IgD-negative memory B cell (primary cell): ENCODE data around the gene PLP2. TPM values are rescaled to one million over a fixed set of nuclear protein-coding genes. Genes with fewer than 3 reads are reported as not detected.

ENCODE experiments used
- H3K27ac Mint-ChIP-seq, 3 donors: one replicate each; pipeline ENCODE4 v1.8.0; 2020 to 2022; ENCODE audit warnings: mild to moderate bottlenecking in 3 of 3, mixed read lengths in 3 of 3, moderate library complexity in 1 of 3
- H3K27me3 Mint-ChIP-seq: one replicate; pipeline ENCODE4 v1.8.0; 2021; ENCODE audit warnings: mixed read lengths
- H3K36me3 Mint-ChIP-seq: one replicate; pipeline ENCODE4 v1.8.0; 2020; ENCODE audit warnings: mild to moderate bottlenecking, mixed read lengths
- H3K4me1 Mint-ChIP-seq, 3 donors: one replicate each; pipeline ENCODE4 v1.8.0; 2020 to 2022; ENCODE audit warnings: mixed read lengths in 3 of 3, mild to moderate bottlenecking in 1 of 3
- H3K4me3 Mint-ChIP-seq, 4 donors: one replicate each; pipeline ENCODE4 v1.8.0; 2020 to 2022; ENCODE audit warnings: mild to moderate bottlenecking in 4 of 4, mixed read lengths in 4 of 4, moderate library complexity in 3 of 4
- H3K9me3 Mint-ChIP-seq, 3 donors: one replicate each; pipeline ENCODE4 v1.8.0; 2020 to 2021; ENCODE audit warnings: mixed read lengths in 3 of 3, mild to moderate bottlenecking in 1 of 3
- polyA plus RNA-seq: library from polyadenylated mRNA; unstranded; fragments of 300-500 nt; fragmentation: Illumina TruSeq; gene quantifications from one replicate; pipeline ENCODE4 v1.2.3, GENCODE V29; 2021

Gene PLP2
- polyA plus RNA-seq, 1 donor from 2014 or later, result 292 TPM

DNA sequence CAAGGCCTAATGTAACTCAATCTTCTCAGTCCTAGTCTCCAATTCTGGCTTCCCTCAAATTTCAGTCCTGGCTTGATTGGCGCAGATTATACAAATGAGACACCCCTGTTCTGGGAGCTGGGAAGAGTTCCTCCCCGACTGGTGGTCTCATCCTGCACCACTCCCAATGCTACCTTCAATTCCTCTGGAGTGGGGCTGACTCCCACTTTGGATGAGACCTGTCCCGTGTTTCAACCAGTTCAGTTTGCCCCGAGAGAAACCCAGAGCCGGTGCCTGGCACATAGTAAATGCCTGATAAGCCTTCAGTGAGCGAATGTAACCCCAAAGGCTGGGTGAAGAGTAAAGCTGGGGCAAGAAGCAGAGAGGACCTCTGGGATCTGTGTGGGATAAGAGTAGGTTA lies 32.3 kb downstream of the PLP2 start:
- no peak overlapping the region for H3K4me3 Mint-ChIP-seq
- no peaks in the 10 kb centered on the region for H3K36me3 Mint-ChIP-seq
- peaks cover 0 to 2% (median 0%) of the 10 kb centered on the region in 3 donors for H3K4me1 Mint-ChIP-seq
- no peaks in the 10 kb centered on the region for H3K27me3 Mint-ChIP-seq
- H3K9me3 Mint-ChIP-seq, result no peaks in the 10 kb centered on the region
- H3K27ac Mint-ChIP-seq, result no peak overlapping the region

DNA sequence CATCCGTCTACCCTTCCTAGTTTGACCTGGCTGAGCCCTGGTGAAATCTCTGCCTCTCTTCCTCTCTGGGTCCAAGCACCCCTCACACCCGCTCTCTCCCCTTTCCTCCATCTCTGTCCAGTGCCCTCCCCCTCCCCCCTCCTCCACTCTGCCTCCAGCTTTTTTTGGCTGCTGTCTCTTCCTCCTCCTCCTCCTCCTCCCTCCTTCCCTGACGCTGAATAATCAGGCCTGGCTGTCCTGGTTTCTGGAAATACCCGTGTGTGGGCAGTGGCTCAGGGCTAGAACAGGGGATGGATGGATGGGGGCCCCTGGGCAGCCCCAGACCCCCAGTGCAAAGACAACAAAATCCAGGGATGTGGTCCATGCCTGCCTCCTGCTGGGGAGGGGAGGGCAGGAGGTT lies 33.0 kb downstream of the PLP2 start:
- H3K4me3 Mint-ChIP-seq, result no peak overlapping the region
- no peaks in the 10 kb centered on the region for H3K36me3 Mint-ChIP-seq
- H3K9me3 Mint-ChIP-seq, result no peaks in the 10 kb centered on the region
- no peaks in the 10 kb centered on the region for H3K27me3 Mint-ChIP-seq
- H3K27ac Mint-ChIP-seq, result no peak overlapping the region
- peaks cover 0 to 2% (median 0%) of the 10 kb centered on the region in 3 donors for H3K4me1 Mint-ChIP-seq

DNA sequence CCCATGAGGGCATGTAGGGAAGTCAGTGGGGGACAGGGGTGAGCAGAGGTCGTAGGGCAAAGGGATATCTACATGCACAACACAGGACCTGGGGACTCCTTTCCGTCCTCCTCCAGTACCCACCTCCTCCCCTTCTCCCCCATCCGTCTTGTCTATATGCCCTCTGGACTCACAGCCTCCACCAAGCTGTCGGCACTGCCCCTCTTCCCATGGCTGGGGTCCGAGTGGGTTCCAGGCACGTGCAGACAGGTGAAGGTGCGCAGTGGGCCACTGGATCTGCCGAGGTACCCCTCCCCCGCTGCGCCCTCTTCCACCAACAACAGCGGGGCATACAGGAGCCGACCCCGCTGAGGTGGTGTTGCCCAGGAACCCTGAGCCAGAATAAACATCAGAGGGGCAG lies 33.7 kb downstream of the PLP2 start:
- Mint-ChIP-seq H3K27ac (no peak overlapping the region), H3K4me1 (peaks cover 0 to 2% (median 0%) of the 10 kb centered on the region in 3 donors), H3K27me3 (no peaks in the 10 kb centered on the region), H3K9me3 (no peaks in the 10 kb centered on the region), H3K36me3 (no peaks in the 10 kb centered on the region), H3K4me3 (peak overlapping the region in 1 of 4 donors; percentile 73)

DNA sequence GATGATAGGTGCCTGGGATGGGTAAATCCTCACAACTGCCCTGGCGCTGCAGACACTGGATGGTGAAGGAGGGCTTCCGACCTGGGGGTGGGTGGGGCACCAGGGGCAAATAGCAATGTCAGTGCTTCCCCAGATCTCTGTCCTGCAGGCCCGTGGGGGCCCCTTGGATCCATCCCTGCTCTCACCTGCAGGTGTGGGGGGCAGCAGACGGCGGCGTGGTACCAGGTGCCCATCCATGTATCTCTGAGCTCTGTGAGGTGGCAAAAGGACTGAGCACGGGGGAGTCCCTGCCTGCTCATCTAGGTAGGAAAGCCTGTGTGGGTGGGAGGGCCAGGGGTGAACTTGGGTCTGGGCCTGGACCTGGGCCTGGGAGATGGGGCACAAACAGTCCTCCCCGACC lies 34.8 kb downstream of the PLP2 start:
- no peaks in the 10 kb centered on the region for H3K9me3 Mint-ChIP-seq
- no peaks in the 10 kb centered on the region for H3K36me3 Mint-ChIP-seq
- no peak overlapping the region for H3K4me3 Mint-ChIP-seq
- H3K27ac Mint-ChIP-seq, result no peak overlapping the region
- H3K27me3 Mint-ChIP-seq, result no peaks in the 10 kb centered on the region
- no peaks in the 10 kb centered on the region for H3K4me1 Mint-ChIP-seq

DNA sequence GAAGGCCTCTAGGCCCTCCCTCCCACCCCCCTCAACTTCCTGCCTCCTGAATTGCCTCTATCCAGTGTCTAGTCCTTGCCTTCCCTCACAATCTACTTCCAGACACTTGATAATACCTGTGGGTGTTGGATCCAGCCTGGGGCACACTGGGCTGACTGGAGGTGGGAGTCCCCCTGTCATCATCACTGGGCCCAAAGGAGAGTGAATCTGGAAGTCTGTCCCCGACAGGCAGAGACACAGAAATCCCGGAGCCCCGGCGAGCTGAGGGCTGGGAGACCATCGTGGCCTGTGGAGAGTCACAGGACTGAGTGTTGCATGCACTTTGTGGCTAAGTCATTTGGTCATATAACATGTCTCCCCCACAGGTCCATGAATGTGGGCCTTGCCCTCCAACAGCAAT lies 36.7 kb downstream of the PLP2 start:
- no peaks in the 10 kb centered on the region for H3K27me3 Mint-ChIP-seq
- no peak overlapping the region for H3K4me3 Mint-ChIP-seq
- H3K27ac Mint-ChIP-seq, result no peak overlapping the region
- H3K9me3 Mint-ChIP-seq, result no peaks in the 10 kb centered on the region
- no peaks in the 10 kb centered on the region for H3K36me3 Mint-ChIP-seq
- H3K4me1 Mint-ChIP-seq, result no peaks in the 10 kb centered on the region

DNA sequence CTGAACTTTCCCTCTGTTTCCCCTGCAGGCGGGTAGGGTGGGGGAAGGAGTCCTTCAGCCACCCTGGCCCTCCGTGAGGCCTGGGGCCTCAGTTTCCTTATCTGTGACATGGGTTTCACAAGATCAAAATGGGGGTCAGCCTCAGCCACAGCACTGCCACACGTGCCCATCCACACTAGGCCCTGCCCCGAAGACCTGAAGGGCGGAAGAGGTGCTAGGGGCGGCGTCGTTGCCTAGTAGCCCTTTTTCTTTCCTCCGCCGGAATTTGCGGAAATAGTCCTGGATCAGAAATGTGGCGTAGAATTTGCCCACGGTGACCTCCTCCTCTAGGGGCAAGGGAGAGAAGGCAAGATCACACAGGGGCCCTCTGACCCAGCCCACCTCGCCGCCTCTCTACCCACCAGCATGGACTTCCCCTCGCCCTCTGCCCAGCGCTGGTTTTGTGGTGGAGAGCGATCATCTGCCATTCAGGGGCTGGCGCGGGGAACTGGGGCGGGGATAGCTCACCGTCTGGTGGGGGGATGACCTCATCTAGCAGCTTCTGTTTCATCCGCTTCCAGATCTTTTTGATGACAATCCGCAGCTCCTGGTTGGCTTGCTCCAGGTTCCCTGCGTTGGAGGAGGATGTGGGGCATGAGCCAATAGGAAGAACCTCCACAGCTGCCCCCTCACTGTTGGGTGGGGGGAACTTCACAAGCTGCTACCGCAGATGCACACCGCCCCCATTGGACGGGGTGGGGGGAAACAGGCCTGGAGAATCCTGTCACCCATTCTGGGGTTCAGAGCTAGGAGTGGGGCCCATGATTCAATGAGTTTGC lies 37.9 kb downstream of the PLP2 start:
- Mint-ChIP-seq H3K36me3 (no peaks in the 10 kb centered on the region), H3K9me3 (peaks cover 0 to 2% (median 0%) of the 10 kb centered on the region in 3 donors), H3K27me3 (no peaks in the 10 kb centered on the region), H3K4me3 (no peak overlapping the region), H3K27ac (no peak overlapping the region), H3K4me1 (no peaks in the 10 kb centered on the region)

DNA sequence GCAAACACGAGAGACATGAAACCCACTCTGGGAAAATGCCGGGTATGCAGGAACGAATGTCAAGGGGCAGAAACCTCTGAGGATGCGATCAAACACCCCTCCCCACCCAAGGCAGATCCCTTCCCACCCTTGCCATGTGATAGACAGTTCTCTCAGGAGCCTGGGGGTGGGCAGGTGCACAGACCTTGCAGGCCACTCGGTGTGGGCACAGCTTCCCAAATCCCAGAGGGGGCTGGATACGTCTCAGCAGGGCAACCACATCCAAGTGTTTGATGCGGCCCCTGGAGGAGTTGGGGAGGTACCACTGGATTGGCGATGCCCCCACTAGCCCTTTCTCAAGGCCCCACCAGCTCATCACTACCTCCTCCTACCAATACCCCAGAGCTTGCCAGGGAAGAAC lies 38.7 kb downstream of the PLP2 start:
- Mint-ChIP-seq H3K4me3 (no peak overlapping the region), H3K4me1 (no peaks in the 10 kb centered on the region), H3K36me3 (peaks cover 2% of the 10 kb centered on the region), H3K27me3 (no peaks in the 10 kb centered on the region), H3K27ac (no peak overlapping the region), H3K9me3 (peaks cover 0 to 2% (median 0%) of the 10 kb centered on the region in 3 donors)

DNA sequence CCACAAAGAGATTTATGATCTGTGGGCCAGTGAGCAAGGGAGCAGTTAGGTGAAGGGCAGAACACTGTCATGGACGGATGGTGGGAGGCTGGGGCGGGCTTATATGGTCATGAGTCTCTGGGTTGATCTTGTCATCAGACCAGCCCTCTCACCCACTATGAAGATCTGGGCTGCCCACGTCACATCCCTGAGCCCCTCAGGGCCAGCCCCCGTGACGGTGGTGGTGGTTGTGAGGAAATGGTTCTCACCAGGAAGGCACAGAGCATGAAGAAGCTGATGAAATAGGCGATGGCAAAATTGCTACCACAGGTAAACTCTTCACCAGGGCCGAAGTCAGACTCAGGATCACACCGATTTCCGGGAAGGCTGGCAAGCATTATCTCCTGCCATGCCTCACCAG lies 39.4 kb downstream of the PLP2 start:
- Mint-ChIP-seq H3K4me1 (no peaks in the 10 kb centered on the region), H3K36me3 (peaks cover 2% of the 10 kb centered on the region), H3K27me3 (peaks cover 2% of the 10 kb centered on the region), H3K9me3 (peaks cover 0 to 2% (median 0%) of the 10 kb centered on the region in 3 donors), H3K27ac (no peak overlapping the region), H3K4me3 (no peak overlapping the region)

DNA sequence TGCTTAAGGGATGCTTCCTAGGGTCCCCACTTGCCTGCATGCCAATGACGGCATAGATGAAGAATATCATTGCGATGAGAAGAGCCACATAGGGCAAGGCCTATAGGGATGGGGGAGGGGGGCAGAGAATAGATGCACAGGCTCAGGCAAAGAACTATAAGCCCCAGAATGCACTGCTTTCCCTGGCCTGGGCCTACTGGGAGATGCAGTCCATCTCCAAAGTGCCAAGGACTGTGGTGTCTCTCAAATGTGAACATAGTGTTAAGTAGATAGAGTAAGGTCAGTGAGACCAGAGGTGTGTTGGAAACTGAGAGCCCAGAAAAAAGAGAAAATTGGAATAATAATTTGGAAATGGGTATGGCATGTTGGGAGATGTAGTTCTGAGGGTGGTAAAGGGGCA lies 40.5 kb downstream of the PLP2 start:
- Mint-ChIP-seq H3K36me3 (peaks cover 2% of the 10 kb centered on the region), H3K27me3 (peaks cover 2% of the 10 kb centered on the region), H3K4me1 (no peaks in the 10 kb centered on the region), H3K27ac (no peak overlapping the region), H3K4me3 (no peak overlapping the region), H3K9me3 (peaks cover 0 to 5% (median 0%) of the 10 kb centered on the region in 3 donors)

DNA sequence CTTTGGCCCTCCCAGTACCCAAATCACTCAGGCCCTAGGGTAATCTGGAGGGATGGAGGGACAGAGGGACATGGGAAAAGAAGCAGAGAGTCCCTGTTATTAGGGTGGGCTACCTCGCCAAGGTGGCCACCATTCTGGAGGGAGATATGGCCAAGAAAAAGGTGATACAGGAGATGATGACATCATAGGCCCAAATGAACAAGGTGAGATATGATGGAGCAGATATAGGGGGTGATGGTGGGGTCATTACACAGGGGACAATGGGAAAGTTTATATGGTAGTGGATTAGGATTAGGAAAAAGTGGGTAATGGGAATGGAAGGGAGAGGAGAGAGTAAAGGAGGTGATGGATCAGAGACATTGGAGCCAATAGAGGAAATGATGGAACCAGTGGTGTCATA lies 41.2 kb downstream of the PLP2 start:
- H3K4me3 Mint-ChIP-seq, result no peak overlapping the region

DNA sequence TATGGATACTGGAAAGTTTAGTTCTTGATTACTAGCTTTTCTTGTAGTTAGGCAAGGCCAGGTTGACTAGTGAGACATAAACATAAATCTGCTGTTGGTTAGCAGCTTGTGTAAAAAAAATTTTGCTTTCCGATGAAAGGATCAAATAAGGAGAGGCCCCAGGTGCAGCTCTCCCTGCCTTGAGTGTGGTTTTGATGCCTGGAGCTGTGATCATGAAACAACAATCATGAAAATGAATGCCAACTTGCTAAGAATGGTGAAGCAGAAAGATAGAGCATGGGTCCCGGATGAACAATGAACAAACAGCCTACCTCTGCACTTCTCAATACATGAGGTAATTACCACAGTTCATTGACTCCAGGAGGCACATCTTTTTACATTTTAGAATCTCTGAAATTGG lies 42.7 kb downstream of the PLP2 start:
- H3K27me3 Mint-ChIP-seq, result peaks cover 2% of the 10 kb centered on the region
- no peak overlapping the region for H3K27ac Mint-ChIP-seq
- peaks cover 2% of the 10 kb centered on the region for H3K36me3 Mint-ChIP-seq
- H3K4me1 Mint-ChIP-seq, result no peaks in the 10 kb centered on the region
- no peak overlapping the region for H3K4me3 Mint-ChIP-seq
- H3K9me3 Mint-ChIP-seq, result peaks cover 0 to 7% (median 0%) of the 10 kb centered on the region in 3 donors

More for the DNA sequence above, 41.2 kb downstream of the PLP2 start:
- H3K9me3 Mint-ChIP-seq, result peaks cover 0 to 5% (median 0%) of the 10 kb centered on the region in 3 donors
- H3K27ac Mint-ChIP-seq, result no peak overlapping the region
- peaks cover 2% of the 10 kb centered on the region for H3K36me3 Mint-ChIP-seq
- H3K27me3 Mint-ChIP-seq, result peaks cover 2% of the 10 kb centered on the region
- no peaks in the 10 kb centered on the region for H3K4me1 Mint-ChIP-seq

DNA sequence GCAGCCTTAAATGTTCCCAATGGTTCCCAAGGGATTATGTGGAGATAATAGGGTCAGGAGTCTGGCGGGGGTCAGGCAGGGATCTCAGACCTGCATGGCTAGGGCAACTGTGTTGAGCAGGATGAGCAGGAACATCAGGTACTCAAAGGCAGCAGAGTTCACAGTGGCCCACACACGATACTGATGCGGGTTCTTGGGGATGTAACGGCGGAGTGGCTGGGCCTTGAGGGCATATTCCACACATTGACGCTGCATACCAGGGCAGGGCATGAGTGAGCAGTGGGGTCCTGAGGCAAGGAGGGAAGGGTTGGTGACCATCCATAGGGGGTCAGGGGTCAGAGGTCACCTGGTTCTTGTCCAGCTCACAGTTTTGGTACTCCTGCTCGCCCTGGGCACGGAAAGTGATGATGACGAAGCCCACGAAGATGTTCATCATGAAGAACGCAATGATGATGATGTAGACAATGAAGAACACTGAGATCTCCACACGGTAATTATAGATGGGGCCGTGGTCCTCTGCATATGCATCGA lies 43.4 kb downstream of the PLP2 start:
- H3K27me3 Mint-ChIP-seq, result peaks cover 3% of the 10 kb centered on the region
- H3K4me1 Mint-ChIP-seq, result peaks cover 0 to 1% (median 0%) of the 10 kb centered on the region in 3 donors
- H3K9me3 Mint-ChIP-seq, result peaks cover 0 to 7% (median 0%) of the 10 kb centered on the region in 3 donors
- peaks cover 2% of the 10 kb centered on the region for H3K36me3 Mint-ChIP-seq
- H3K4me3 Mint-ChIP-seq, result no peak overlapping the region
- no peak overlapping the region for H3K27ac Mint-ChIP-seq

DNA sequence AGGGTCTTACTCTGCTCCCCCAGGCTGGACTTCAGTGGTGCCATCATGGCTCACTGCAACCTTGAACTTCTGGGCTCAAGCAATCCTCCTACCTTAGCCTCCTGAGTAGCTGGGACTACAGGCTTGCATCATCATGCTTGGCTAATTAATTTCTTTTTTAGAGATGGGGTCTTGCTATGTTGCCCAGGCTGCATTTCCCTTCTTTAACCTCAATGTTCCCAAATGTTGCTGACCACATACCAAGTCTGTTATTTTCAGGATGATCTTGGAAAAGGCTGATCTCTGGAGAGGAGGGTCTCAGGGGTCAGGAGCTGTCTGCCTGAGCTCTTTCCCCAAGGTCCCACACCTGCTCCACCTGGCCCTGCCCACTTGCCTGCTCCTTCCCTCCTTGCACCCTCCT lies 48.4 kb downstream of the PLP2 start:
- H3K9me3 Mint-ChIP-seq, result peaks cover 0 to 5% (median 0%) of the 10 kb centered on the region in 3 donors
- peaks cover 0 to 2% (median 2%) of the 10 kb centered on the region in 3 donors for H3K4me1 Mint-ChIP-seq
- no peaks in the 10 kb centered on the region for H3K36me3 Mint-ChIP-seq
- no peak overlapping the region for H3K4me3 Mint-ChIP-seq
- peaks cover 7% of the 10 kb centered on the region for H3K27me3 Mint-ChIP-seq
- H3K27ac Mint-ChIP-seq, result no peak overlapping the region

DNA sequence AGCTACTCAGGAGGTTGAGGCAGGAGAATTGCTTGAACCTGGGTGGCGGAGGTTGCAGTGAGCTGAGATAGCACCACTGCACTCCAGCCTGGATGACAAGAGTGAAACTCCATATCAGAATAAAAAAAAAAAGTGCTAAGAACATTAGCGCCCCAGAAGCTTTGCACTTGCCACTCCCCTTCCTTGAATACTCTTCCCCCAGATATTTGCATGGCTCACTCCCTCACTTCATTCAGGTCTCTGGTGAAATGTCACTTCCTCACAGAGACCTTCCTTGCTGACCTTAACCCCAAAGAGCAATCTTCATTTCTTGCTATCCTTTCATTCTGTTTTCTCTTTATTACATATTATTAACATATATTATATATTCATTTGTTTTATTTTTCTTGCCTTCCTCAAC lies 50.2 kb downstream of the PLP2 start:
- H3K4me3 Mint-ChIP-seq, result no peak overlapping the region
- peaks cover 5% of the 10 kb centered on the region for H3K27me3 Mint-ChIP-seq
- H3K27ac Mint-ChIP-seq, result no peak overlapping the region
- peaks cover 1% of the 10 kb centered on the region for H3K36me3 Mint-ChIP-seq
- H3K9me3 Mint-ChIP-seq, result peaks cover 0 to 3% (median 0%) of the 10 kb centered on the region in 3 donors
- peaks cover 0 to 2% (median 2%) of the 10 kb centered on the region in 3 donors for H3K4me1 Mint-ChIP-seq
